IMR-90 (cell line): ENCODE data around the gene FLVCR2.

Source experiments
- BHLHE40 ChIP-seq: fragments of 150-350 bp; IDR thresholded peaks from 2 replicates; pipeline ENCODE4 v1.6.1; 2016; ENCODE audit warnings: mild to moderate bottlenecking, low read depth, low read length
- CTCF ChIP-seq: conservative IDR thresholded peaks from 2 replicates; pipeline ENCODE4 v1.5.1; 2012; ENCODE audit warnings: mild to moderate bottlenecking, low read depth, low read length, improper control_type of control experiment
- MAFK ChIP-seq: IDR thresholded peaks from 2 replicates; pipeline ENCODE4 v1.6.1; 2012; ENCODE audit warnings: low read depth, low read length, improper control_type of control experiment
- MXI1 ChIP-seq: IDR thresholded peaks from 2 replicates; pipeline ENCODE4 v1.6.1; 2012; ENCODE audit warnings: low read depth, mild to moderate bottlenecking, low read length, moderate library complexity, borderline replicate concordance
- POLR2A ChIP-seq: IDR thresholded peaks from 2 replicates; pipeline ENCODE4 v1.6.1; 2012; ENCODE audit warnings: mild to moderate bottlenecking, low read depth, low read length
- RCOR1 ChIP-seq: IDR thresholded peaks from 2 replicates; pipeline ENCODE4 v1.6.1; 2012; ENCODE audit warnings: mild to moderate bottlenecking, low read length, improper control_type of control experiment; ENCODE audit not compliant: insufficient replicate concordance
- USF2 ChIP-seq: fragments of 150-350 bp; IDR thresholded peaks from 2 replicates; pipeline ENCODE4 v1.6.1; 2017; ENCODE audit warnings: mild to moderate bottlenecking, antibody characterized with exemption, low read length, low read depth

- TF ChIP-seq POLR2A (no peak), CTCF (no peak), MAFK (no peak), USF2 (no peak), RCOR1 (no peak), BHLHE40 (no peak), MXI1 (no peak)
Measured at GRCh38 chr14:75673345-75674035, 95.1 kb downstream of the FLVCR2 start.
